Liver (tissue), 9 donors: ENCODE results near the gene PDZD2. TPM values are rescaled to one million over a fixed set of nuclear protein-coding genes. Genes with fewer than 3 reads are reported as not detected.
"Not testable (repeated sequence)": the region's sequence is repeated elsewhere in the genome, so short reads cannot be mapped to it uniquely, and the experiment has no call there.

Source experiments
- DNase-seq: peaks from one replicate; pipeline ENCODE4 v3.0.0-alpha.2; 2017; ENCODE audit warnings: low spot score
- H3K27ac ChIP-seq, 2 donors: one replicate each; pipeline ENCODE4 v1.7.0; 2013; ENCODE audit warnings: inconsistent platforms in 2 of 2, low read length in 2 of 2, control low read depth in 1 of 2, low read depth in 1 of 2, mild to moderate bottlenecking in 1 of 2
- H3K27me3 ChIP-seq, 4 donors: one replicate each; pipeline versions ENCODE4 v1.6.1 to v1.7.0; 2013; ENCODE audit warnings: low read length in 3 of 4, inconsistent platforms in 1 of 4, mild to moderate bottlenecking in 1 of 4, moderate library complexity in 1 of 4; ENCODE audit not compliant: control insufficient read depth in 4 of 4, insufficient read depth in 4 of 4
- H3K36me3 ChIP-seq, 4 donors: one replicate each; pipeline versions ENCODE4 v1.6.1 to v1.7.0; 2013; ENCODE audit warnings: low read length in 3 of 4, mild to moderate bottlenecking in 3 of 4, low read depth in 1 of 4, moderate library complexity in 1 of 4; ENCODE audit not compliant: control insufficient read depth in 4 of 4, insufficient read depth in 3 of 4
- H3K4me1 ChIP-seq, 4 donors: one replicate each; pipeline versions ENCODE4 v1.6.1 to v1.7.0; 2013; ENCODE audit warnings: low read length in 3 of 4, mild to moderate bottlenecking in 3 of 4, moderate library complexity in 1 of 4; ENCODE audit not compliant: control insufficient read depth in 4 of 4, insufficient read depth in 4 of 4
- H3K4me3 ChIP-seq, 3 donors: one replicate each; pipeline versions ENCODE4 v1.6.1 to v1.7.0; 2013; ENCODE audit warnings: low read length in 3 of 3, control low read depth in 1 of 3, low read depth in 1 of 3, mild to moderate bottlenecking in 1 of 3
- H3K9ac ChIP-seq, 2 donors: one replicate each; pipeline ENCODE4 v1.7.0; 2013; ENCODE audit warnings: low read length in 2 of 2, mild to moderate bottlenecking in 2 of 2, moderate library complexity in 2 of 2, control low read depth in 1 of 2, low read depth in 1 of 2
- H3K9me3 ChIP-seq, 4 donors: one replicate each; pipeline versions ENCODE4 v1.6.1 to v1.7.0; 2013; ENCODE audit warnings: low read length in 3 of 4; ENCODE audit not compliant: control insufficient read depth in 4 of 4
- ATF3 ChIP-seq: IDR thresholded peaks from 2 replicates; pipeline ENCODE4 v1.6.1; 2016; ENCODE audit warnings: antibody characterized with exemption
- FOXA1 ChIP-seq: IDR thresholded peaks from 2 replicates; pipeline ENCODE4 v1.6.1; 2016; ENCODE audit warnings: antibody characterized with exemption
- FOXA2 ChIP-seq: IDR thresholded peaks from 2 replicates; pipeline ENCODE4 v1.6.1; 2016; ENCODE audit warnings: antibody characterized with exemption
- JUND ChIP-seq, 2 donors: IDR thresholded peaks; 2 replicates each; pipeline ENCODE4 v1.6.1; 2016; ENCODE audit warnings: antibody characterized with exemption in 2 of 2
- RXRA ChIP-seq, 2 donors: IDR thresholded peaks; 2 replicates each; pipeline ENCODE4 v1.6.1; 2017 to 2018; ENCODE audit warnings: antibody characterized with exemption in 2 of 2, mild to moderate bottlenecking in 1 of 2
- ZBTB33 ChIP-seq: IDR thresholded peaks from 2 replicates; pipeline ENCODE4 v1.6.1; 2016; ENCODE audit warnings: antibody characterized with exemption
- WGBS: extraction: QIAGEN DNeasy Blood & Tissue Kit; methylation state at CpG from one replicate; pipeline ENCODE4 v1.1.7; 2013; 5-methylcytosine and 5-hydroxymethylcytosine counted together
- polyA plus RNA-seq, 2 donors: library from polyadenylated mRNA; stranded (reverse) in 1 of 2; unstranded in 1 of 2; fragments of 200-250 nt in 1 of 2; fragments of >200 nt in 1 of 2; fragmentation: Nextera tagmentation in 1 of 2; extraction: Ambion mirVana in 1 of 2; gene quantifications; one replicate each; pipeline versions ENCODE4 v1.2.1 to v1.2.3, GENCODE V29; 2013 to 2015
- total RNA-seq, 2 donors: library from RNA; depleted of rRNA; stranded (reverse); fragments of >200 nt; gene quantifications; one replicate each; pipeline ENCODE4 v1.2.3, GENCODE V29; 2014
- TF ChIP-seq, protein P1 (sequence below): IDR thresholded peaks from 2 replicates; pipeline ENCODE4 v1.6.1; 2016; ENCODE audit warnings: antibody characterized with exemption, mild to moderate bottlenecking
- TF ChIP-seq, protein P2 (sequence below): fragments of 150-350 bp; IDR thresholded peaks from 2 replicates; pipeline ENCODE4 v1.5.1; 2017; ENCODE audit warnings: improper control_type of control experiment, low read depth, low read length; ENCODE audit not compliant: missing input control
- donor health status: healthy.
- donor health status: healthy.
- donor health status: healthy.
- donor health status: healthy.
- donor health status: healthy.

The PDZD2 gene
- total and polyA plus RNA-seq, 4 donors = 0.27 to 1.1 (median 0.54) TPM

DNA sequence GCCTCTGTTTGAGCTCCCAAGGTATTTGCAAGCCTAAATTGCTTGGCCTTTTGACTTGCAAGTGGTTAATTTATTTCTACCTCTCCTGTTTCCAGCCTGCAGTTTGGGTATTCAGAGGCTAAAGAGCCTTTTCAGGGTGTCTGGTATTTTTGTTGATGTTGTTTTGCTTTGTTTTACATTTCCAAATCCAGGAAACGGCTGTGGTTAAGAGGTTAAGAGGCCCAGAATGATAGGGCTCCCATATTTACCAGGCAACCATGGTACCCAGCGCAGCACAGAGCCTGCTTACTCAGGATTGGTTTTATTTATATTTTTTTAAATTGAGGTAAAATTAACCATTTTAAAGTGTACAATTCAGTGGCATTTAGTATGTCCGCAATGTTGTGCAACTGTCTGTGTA lies 92.1 kb downstream of the PDZD2 start:
- Histone ChIP-seq H3K36me3 (no peaks in the 10 kb centered on the region), H3K9me3 (no peaks in the 10 kb centered on the region), H3K27me3 (no peaks in the 10 kb centered on the region), H3K4me1 (no peaks in the 10 kb centered on the region), H3K9ac (no peak overlapping the region), H3K27ac (no peak overlapping the region), H3K4me3 (no peak overlapping the region)
- TF ChIP-seq ATF3 (no peak), RXRA (IDR thresholded peaks at IDR 0.05) (no peak), JUND (IDR thresholded peaks at IDR 0.05) (no peak), FOXA1 (no peak), ZBTB33 (no peak)
- TF ChIP-seq, protein P1, sequence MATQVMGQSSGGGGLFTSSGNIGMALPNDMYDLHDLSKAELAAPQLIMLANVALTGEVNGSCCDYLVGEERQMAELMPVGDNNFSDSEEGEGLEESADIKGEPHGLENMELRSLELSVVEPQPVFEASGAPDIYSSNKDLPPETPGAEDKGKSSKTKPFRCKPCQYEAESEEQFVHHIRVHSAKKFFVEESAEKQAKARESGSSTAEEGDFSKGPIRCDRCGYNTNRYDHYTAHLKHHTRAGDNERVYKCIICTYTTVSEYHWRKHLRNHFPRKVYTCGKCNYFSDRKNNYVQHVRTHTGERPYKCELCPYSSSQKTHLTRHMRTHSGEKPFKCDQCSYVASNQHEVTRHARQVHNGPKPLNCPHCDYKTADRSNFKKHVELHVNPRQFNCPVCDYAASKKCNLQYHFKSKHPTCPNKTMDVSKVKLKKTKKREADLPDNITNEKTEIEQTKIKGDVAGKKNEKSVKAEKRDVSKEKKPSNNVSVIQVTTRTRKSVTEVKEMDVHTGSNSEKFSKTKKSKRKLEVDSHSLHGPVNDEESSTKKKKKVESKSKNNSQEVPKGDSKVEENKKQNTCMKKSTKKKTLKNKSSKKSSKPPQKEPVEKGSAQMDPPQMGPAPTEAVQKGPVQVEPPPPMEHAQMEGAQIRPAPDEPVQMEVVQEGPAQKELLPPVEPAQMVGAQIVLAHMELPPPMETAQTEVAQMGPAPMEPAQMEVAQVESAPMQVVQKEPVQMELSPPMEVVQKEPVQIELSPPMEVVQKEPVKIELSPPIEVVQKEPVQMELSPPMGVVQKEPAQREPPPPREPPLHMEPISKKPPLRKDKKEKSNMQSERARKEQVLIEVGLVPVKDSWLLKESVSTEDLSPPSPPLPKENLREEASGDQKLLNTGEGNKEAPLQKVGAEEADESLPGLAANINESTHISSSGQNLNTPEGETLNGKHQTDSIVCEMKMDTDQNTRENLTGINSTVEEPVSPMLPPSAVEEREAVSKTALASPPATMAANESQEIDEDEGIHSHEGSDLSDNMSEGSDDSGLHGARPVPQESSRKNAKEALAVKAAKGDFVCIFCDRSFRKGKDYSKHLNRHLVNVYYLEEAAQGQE = no peak
- TF ChIP-seq, protein P2, sequence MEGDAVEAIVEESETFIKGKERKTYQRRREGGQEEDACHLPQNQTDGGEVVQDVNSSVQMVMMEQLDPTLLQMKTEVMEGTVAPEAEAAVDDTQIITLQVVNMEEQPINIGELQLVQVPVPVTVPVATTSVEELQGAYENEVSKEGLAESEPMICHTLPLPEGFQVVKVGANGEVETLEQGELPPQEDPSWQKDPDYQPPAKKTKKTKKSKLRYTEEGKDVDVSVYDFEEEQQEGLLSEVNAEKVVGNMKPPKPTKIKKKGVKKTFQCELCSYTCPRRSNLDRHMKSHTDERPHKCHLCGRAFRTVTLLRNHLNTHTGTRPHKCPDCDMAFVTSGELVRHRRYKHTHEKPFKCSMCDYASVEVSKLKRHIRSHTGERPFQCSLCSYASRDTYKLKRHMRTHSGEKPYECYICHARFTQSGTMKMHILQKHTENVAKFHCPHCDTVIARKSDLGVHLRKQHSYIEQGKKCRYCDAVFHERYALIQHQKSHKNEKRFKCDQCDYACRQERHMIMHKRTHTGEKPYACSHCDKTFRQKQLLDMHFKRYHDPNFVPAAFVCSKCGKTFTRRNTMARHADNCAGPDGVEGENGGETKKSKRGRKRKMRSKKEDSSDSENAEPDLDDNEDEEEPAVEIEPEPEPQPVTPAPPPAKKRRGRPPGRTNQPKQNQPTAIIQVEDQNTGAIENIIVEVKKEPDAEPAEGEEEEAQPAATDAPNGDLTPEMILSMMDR = no peak
- 73% methylated on average over 3 of the region's 3 CpGs for WGBS
- no peak for DNase-seq

DNA sequence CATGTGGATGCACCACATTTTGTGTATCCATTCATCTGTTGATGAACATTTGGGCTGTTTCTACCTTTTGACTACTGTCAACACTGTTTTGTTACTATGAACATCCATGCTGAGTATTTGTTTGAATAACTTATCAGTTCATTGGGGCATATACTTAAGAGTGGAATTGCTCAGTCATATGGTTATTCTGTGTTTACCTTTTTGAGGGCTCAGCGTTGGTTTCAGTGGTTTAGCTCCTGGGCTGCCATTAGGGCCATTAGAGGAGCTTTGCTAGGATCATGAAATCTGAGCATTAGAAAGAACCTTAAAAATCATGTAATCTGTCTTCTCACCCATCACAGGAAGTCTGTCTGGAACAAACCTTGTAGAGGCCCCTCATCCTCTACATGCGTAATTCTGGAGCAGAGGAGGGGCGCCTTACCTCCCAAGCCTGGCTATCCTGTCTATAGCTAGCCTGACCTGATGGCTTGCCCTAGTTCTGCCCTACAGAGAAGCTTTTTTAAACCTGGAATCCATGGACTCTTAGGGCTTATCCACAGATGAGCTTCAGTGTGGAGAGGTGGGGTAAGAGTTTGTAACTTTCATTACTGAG lies 92.9 kb downstream of the PDZD2 start:
- TF ChIP-seq FOXA2 = no peak
- Histone ChIP-seq H3K9me3 (no peaks in the 10 kb centered on the region), H3K4me1 (no peaks in the 10 kb centered on the region), H3K9ac (no peak overlapping the region), H3K36me3 (no peaks in the 10 kb centered on the region), H3K27me3 (no peaks in the 10 kb centered on the region), H3K4me3 (no peak overlapping the region), H3K27ac (no peak overlapping the region)
- DNase-seq = no peak
- WGBS = 76% methylated on average over 3 of the region's 3 CpGs

- H3K27me3 ChIP-seq, H3K36me3 ChIP-seq, DNase-seq, H3K9me3 ChIP-seq, H3K27ac ChIP-seq, H3K4me1 ChIP-seq, H3K4me3 ChIP-seq, H3K9ac ChIP-seq: not testable (repeated sequence)
- WGBS = 93% methylated on average over 12 of the region's 12 CpGs
These were observed 93.9 kb downstream of the PDZD2 start for GRCh38 chr5:31732821-31733220.
